ENCODE results near the gene CFAP69.
"Not testable (repeated sequence)": the region's sequence is repeated elsewhere in the genome, so short reads cannot be mapped to it uniquely, and the experiment has no call there.

Gene CFAP69

DNA sequence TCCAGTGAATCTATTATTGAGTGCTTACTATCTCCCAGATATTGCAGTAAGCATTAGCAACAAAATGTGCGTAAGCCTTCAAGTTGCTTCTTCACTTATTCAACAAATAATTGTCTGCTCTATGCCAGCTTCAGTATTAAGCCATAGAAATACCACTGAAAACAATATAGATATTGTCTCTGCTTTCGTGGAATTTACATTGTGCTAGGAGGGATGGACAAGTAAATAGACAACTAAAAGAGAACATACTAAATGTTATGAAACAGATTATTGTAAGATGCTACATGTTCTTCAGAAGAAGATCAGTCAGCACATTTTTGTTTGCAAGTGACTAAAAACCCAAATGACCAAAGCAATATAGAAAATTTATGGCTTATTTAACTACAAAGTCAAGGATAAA is 27.3 kb downstream of the CFAP69 start:
- no peak for DNase-seq

DNA sequence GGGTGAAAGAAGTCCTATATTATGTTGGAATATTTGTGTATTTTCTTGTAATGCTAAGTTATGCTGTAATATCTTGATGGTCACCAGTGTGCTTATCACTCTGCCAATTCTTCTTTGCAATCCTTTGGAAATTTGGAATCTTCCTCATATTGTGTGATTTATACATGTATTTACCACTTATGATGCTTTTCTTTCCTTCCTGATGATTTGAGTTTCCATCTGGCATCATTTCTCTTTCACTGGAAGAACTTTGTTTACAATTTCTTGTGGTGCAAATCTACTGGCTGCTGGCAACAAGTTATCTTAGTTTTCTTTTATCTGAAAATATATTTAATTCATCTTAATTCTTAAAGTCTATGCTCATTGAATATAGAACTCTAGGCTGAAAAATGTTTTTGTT is 29.2 kb downstream of the CFAP69 start:
- DNase-seq, result no peak

DNA sequence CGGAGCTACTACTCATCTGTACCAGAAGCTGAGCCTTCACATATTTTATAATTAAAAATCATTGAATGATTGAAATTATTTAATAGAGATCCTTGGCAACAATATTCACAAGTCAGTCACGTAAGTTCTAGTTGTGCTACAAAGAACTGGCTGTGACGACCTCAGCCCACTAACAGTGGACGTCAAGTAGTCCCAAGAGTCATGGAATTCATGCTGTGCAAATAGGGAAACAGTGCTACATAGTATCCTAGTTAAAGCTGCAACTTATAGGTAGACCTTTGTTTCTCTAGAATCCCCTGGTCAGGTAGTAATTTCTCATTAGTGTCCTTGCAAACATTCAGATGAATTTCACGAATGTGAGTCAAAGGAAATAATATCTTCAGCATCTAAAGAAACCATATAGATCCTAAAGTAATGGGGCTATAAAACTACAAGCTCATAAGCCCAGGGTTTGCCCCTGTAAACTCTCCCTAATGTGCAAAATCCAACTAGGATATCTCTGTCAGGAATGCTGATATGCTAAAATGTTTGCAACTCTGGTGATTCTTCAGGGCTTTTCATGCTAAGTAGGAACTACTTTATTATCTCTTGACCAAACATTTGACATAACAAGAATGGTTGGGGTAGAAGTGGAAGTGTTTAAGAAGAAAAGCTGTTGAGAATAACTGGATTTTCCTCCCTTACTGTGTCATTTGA is 31.2 kb downstream of the CFAP69 start:
- DNase-seq, result no peak

DNA sequence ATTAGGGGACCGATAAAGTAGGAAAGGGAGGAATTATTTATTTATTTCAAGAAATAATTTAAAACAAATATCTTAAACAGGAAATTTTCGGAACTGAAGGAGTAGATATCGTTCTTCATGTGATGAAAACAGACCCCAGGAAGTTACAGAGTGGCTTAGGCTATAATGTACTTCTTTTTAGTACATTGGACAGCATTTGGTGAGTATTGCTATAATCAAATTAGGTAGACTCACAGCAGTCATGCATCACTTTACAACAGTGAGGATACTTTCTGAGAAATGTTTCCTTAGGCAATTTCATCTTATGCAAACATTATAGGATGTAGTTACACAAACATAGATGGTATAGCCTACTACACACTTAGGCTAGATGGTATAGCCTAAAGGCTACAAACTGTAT is 43.2 kb downstream of the CFAP69 start:
- DNase-seq, result no peak

DNA sequence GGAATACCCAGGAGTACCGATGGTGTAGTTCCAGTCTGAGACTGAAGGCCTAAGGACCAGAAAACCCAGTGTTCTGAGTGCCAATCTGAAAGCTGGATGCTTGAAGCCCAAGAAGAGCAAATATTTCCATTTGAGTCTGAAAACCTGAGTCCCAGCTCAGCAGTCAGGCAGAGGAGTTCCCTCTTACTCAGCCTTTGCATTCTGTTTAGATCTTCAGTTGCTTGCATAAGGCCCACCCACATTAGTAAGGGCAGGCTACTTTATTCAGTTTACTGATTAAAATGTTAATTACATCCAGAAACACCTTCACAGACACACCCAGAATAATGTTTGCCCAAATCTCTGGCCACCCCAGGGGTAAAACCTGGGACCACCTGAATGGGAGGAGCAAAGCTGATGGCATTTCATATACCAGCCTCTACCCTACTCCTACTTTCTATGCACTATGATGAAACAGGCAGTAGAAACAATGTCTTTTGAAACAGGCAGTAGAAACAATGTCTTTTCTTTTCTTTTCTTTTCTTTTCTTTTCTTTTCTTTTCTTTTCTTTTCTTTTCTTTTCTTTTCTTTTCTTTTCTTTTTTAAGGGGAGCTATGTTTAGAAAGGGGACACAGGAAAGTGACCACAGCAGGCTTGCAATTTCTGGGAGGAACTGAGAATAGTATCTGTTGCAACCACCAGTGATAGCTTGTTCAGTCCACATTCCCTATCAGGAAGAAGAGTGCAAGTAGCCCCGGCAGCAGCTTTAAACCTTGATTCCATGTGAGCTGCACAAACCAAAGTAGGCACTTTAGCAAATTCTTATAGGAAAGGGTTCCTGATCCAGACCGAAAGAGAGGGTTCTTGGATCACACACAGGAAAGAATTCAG is 45.5 kb downstream of the CFAP69 start:
- no peak for DNase-seq

DNA sequence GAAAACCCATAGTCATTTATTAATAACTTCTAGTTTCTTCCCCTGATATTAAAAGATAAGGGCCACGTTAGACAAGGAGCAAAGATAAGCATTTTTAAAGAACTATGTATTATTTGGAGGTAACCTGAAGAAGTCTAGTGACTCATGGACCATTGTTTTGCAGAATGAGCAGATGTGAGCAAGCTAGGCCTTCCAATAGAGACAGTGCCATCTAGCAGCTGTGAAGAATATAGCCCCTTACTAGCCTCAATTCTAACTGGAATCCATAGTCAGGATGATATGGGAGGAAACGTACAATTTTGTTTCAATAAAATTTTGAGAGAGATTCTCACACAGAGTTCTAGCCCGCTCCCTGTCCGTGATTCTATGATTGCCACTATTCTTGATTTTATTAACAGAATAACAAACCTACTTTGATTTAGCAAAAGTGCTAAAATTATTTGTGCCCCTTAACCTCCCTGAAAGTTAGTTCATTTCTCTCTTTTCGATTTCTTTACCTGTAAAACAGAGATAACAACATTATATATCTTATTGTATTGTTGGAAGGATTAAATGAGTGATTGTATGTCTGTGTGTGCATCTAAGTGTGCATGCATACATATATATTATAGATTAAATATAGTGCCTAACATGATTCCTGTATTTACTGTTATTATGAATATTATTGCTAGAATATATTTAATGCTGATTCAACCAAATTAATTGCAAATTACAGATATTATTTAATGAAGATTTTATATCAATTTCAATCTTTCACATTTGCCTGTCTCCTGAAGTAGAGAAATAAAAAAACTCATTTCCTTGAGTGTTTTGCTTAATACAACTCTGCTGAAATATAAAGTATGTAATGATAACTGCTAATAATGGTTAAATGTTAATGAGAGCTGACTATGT is 53.4 kb downstream of the CFAP69 start:
- DNase-seq, result no peak

DNA sequence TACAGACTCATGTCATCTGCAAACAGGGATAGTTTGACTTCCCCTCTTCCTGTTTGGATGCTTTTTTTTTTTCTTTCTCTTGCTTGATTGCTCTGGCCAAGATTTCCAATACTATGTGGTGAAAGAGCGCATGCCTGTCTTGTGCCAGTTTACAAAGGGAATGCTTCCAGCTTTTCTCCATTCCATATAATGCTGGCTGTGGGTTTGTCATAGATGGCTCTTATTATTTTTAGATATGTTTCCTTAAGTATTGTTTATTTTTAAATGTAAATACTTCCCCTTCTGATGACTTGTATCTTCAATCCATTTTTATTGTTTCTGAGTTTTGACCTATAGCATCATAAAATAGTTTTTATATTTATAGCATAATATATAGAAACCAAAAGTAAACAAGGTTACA is 58.3 kb downstream of the CFAP69 start:
- no peak for DNase-seq

DNA sequence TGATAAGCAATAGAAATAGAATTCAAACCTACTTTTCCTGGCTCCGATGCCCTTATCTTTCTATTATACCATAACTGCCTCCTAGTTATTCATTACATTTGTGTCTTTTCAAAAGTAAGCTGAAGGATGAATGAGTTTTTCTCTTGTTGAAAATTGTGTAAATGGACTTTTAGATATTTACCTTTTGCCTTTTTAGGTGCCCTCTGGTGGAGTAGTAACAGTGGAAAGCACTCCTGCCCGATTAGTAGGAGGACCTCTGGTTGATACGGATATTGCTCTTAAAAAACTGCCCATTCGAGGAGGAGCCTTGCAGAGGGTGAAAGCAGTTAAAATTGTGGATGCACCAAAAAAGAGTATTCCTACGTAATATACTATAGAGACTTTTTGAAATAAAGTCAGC is 64.9 kb downstream of the CFAP69 start:
- DNase-seq, result no peak

DNA sequence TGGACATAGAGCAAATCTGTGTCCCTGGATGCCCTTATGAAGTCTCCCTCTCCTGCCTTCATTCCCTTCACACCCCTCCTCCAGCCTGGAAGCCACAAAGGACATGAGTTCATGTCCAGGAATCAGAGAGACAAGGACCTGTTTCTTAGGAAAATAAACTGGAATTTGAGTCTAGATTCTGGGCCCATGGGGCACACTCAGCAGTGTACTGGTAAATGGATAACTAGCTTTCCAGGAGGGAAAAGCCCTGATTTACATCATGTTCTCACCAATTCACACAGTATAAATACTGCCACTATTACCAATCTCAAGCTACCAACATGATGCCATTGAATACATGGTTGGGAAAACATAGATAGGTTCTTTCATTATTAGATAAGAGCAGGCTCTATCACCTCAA is 66.2 kb downstream of the CFAP69 start:
- no peak for DNase-seq

DNA sequence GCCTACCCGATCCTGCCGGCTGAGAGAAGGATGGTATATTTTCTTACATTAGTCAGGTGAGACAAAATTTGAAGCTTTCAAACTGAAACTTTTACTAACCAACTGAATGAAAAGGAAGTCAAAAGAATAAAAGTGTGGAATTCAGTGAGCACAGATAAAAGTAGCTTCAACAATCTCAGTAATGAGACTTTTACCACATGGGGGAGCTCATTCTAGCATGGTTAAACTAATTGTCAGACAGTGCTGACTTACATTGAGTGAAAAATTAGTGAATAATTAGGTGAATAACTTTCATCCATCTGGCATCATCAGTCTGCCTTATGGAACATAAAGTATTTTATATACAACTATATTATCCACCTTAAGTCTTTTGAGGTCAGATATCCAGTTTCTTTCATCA is 67.8 kb downstream of the CFAP69 start:
- no peak for DNase-seq

DNA sequence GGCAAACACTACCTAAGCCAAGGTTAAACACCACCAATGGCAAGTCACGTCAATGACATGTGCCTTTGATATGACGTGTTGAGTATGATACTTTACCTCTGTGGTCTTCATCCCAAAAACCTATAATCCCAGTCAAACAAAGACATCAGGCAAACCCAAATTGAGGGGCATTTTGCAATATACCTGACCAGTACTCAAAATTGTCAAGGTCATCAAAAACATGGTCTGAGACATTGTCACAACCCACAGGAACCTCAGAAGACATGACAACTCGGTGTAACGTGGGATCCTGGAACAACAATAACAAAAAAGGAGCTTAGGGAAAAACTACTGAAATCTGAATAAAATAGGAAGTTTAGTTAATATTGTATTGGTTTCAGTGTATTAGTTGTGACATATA is 68.9 kb downstream of the CFAP69 start:
- DNase-seq, result no peak

DNA sequence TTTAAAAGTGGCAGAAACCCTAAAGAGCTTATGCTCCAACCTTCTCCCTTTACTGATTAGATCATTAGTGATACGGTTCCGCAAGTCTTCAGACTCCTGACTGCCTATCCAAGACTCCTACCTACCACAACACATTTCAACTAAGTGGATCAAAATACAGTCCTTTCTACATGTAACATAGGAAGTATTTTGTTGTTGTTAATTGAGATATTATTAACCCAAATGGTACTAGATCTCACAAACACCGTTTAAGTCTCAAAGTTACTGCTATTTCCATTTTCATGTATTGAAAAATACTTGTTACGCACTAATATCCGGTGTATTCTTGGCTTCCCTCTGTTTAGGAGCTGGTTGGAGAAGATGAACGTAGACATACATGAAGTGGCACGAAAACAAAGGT is 75.0 kb downstream of the CFAP69 start:
- no peak for DNase-seq

DNA sequence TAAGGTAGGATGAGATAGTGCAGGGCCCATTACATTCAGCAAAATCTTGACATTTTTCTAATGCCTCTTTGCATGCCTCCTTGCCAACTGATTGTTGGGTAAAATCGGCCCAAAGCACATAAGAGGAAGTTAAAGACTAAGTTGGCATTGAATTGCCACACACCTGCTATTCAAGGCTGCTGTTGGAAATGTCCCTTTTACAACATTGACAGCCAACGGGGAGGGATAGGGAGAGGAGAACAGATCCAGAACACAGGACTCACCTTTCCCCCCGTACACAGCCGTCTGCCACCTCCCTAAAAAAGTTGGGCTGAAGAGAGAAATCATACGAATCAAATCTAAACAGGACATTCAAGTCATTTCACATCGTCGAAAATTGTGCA is 75.4 kb downstream of the CFAP69 start:
- no peak for DNase-seq

DNA sequence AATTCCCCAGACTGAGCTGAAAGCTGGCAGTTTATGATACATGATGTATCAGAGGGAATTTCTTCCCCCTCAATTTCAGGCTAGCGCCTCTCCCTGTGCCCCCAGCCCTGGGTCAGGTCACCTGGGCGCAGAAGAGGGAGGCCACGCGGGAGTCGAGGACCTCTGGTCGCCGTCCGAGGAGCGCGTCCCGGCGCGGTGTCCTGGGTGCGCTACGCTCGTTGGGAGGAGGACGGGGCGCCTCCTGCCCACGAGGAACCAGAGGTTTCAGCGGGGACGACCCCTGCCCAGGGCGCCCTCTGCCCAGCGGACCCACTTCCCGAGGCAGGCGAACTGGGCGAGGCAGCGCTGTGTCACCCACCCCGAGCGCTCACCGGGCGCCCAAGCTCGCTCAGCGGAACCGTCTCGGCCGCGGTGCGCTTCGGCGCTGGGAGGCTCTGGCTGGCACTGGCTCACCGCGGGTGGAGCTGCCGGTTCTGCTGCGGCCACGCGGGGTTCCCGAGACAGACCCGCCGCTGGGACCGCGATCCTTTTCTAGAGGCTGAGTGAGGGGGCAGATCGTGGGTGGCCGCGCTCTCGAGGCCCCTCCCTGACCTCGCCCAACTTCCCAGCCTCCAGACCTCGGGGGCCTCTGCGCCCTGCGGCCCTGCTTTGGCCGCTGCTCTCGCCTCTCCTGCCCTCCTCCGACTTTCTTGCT is 76.0 kb downstream of the CFAP69 start, which contains the start of gene FAM237B:
Gene FAM237B (minus strand): TSS at position 504 of the 694 bp plus-strand sequence. CDS start 1,556 bp downstream, outside the sequence.
- DNase-seq, result no peak

DNA sequence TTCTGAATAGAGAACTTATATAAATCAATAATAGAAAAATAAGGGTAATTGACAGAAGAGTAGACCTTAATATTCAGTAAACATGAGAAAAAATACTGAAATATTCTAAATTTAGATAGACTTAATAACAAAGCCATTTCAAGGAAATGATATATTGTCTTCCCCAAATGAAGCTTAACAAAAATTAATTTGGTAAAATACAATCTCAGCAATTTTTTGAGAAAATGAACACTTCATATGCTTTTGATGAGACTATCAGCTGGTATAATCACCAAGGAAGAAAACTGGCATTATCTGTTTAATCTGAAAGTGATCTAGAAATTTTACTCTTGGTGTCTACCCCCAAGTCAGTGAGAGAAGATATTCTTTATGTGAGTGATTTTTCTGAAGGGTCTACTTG is 77.9 kb downstream of the CFAP69 start:
- no peak for DNase-seq

DNA sequence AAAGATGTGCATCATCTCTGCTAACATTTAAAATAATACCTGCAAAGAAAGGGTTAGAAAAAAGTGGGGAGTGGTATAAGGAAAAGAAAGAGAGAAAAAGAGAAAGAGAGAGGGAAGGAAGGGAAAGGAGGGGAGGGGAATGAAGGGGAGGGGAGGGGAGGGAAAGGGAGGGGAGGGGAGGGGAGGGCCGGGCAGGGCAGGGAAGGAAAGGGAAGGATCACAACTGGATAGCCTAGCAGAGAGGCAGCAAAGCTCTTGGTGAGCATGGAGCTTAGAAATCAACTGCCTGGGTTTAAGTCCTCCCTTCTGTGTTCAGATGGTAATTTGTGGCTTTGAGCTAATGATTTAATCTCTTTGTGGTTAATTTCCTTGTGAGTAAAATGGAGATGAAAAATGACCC is 81.5 kb downstream of the CFAP69 start:
- no peak for DNase-seq

DNA sequence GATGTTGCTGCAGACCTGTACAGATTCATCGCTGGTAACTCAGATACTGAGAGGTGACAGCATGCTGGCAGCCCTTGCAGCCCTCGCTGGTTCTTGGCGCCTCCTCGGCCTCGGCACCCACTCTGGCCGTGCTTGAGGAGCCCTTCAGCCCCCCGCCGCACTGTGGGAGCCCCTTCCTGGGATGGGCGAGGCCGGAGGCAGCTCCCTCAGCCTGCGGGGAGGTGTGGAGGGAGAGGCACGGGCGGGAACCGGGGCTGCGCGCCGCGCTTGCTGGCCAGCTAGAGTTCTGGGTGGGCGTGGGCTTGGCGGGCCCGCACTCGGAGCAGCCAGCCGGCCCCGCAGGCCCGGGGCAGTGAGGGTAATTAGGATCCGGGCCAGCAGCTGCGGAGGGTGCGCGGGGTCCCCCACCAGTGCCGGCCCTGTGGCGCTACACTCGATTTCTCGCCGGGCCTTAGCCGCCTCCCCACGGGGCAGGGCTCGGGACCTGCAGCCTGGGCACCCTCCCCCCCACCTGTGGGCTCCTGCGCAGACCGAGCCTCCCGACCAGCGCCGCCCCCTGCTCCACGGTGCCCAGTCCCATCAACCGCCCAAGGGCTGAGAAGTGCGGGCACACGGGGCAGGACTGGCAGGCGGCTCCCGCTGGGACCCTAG is 89.3 kb downstream of the CFAP69 start:
- no peak for DNase-seq

DNA sequence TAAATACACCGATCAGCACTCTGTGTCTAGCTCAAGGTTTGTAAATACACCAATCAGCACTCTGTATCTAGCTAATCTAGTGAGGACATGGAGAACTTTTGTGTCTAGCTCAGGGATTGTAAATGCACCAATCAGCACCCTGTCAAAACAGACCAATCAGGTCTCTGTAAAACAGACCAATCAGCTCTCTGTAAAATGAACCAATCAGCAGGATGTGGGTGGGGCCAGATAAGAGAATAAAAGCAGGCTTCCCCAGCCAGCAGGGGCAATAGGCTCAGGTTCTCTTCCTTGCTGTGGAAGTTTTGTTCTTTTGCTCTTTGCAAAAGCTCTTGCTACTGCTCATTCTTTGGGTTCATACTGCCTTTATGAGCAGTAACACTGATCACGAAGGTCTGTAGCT is 90.0 kb downstream of the CFAP69 start:
- DNase-seq, result not testable (repeated sequence)

DNA sequence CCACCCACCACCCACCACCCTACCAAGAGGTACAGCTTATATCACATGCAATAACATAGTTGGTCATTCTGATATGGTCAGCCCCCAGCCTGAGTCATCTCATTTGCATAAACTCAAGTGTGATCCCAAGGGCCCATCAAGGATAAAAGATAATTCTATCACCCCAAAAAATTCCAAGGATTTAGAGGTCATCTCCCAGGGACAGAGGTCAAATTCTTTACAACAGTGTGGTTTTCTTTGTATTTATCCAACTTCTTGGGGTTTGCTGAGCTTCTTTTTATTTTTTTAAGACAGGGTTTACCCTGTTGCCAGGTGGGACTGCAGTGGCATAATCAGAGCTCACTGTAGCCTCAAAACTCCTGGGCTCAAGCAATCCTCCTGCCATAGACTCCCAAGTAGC is 92.1 kb downstream of the CFAP69 start:
- DNase-seq, result no peak

DNA sequence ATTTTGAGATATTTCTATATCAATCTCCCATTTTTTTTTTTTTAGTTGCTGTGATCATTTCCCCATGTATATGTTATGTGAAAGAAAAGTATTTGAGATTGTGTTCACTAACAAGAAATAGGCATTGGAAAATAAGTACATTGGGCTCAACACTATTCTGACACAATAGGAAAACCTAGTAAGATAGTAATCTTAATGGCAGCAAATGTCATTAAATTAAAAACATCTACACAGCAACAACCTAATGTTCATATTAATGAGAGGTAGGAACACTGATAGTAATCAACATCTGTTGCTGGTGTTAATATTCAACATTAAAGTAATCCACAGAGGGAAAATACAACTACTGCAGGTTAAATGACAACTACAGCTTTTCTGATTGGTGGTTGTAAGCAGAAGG is 100.0 kb downstream of the CFAP69 start:
- no peak for DNase-seq

DNA sequence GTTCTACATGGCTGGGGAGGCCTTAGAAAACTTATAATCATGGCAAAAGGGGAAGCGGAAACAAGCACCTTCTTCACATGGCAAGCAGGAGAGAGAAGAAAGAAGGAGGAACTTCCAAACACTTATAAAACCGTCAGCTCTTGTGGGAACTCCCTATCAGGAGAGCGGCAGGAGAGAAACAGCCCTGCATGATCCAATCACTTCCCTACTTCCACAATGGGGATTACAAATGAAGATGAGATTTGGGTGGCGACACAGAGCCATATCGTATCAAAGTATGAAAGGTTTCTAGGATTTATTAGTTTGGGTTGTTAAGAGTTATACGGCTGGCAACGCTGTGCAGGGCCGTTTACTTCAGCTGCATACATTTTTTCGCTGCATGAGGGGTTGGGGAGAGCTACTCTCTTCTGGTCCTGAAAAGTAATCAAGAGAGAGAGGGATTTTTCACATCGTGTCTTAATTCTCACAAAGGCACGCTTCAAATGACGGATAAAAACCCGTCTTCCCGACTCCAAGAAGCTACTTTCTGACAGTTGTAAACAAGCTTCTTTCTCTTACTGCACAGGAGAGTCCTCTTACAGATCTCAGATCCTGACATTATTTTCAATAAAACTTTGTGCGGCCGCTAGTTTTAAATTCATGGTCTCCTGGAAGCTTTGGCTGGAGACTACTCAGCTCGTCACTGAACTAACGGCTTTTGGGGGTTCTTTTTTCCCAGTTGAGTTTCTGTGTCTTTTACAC is 100.8 kb downstream of the CFAP69 start:
- peak; percentile 81 for DNase-seq
